Measurements from ENCODE around the gene TMEM184B.
"Not testable (repeated sequence)": the region's sequence is repeated elsewhere in the genome, so short reads cannot be mapped to it uniquely, and the experiment has no call there.

Gene TMEM184B

GRCh38 chr22:38177926-38178604 lies 94.7 kb downstream of the TMEM184B start:
- DNase-seq (ENCODE audit: low read depth), result no peak

GRCh38 chr22:38177571-38177925 lies 95.3 kb downstream of the TMEM184B start:
- not testable (repeated sequence) for DNase-seq (ENCODE audit: low read depth)

- no peak for DNase-seq (ENCODE audit: low read depth)
Observed at GRCh38 chr22:38177044-38177443, 95.8 kb downstream of the TMEM184B start.

GRCh38 chr22:38176170-38176741 lies 96.6 kb downstream of the TMEM184B start:
- peak; percentile 34 for DNase-seq (ENCODE audit: low read depth)

- no peak for DNase-seq (ENCODE audit: low read depth)
Observed at GRCh38 chr22:38175206-38176118, 97.3 kb downstream of the TMEM184B start.

- no peak for DNase-seq (ENCODE audit: low read depth)
Observed at GRCh38 chr22:38174626-38175025, 98.2 kb downstream of the TMEM184B start.

GRCh38 chr22:38173641-38173906 lies 99.2 kb downstream of the TMEM184B start:
- no peak for DNase-seq (ENCODE audit: low read depth)

GRCh38 chr22:38172832-38173640 lies 99.8 kb downstream of the TMEM184B start:
- peak; percentile 54 for DNase-seq (ENCODE audit: low read depth)

GRCh38 chr22:38171927-38172831 lies 100.6 kb downstream of the TMEM184B start:
- DNase-seq (ENCODE audit: low read depth), result no peak

- DNase-seq (ENCODE audit: low read depth), result no peak
Observed at GRCh38 chr22:38170469-38170868, 102.3 kb downstream of the TMEM184B start.
